EH (cell line): ENCODE results near the gene NXF3.
"Not testable (repeated sequence)": the region's sequence is repeated elsewhere in the genome, so short reads cannot be mapped to it uniquely, and the experiment has no call there.

ENCODE experiments used
- DNase-seq: peaks from one replicate; pipeline ENCODE4 v3.0.0-alpha.2; 2015; ENCODE audit warnings: low read depth

NXF3 gene

DNA sequence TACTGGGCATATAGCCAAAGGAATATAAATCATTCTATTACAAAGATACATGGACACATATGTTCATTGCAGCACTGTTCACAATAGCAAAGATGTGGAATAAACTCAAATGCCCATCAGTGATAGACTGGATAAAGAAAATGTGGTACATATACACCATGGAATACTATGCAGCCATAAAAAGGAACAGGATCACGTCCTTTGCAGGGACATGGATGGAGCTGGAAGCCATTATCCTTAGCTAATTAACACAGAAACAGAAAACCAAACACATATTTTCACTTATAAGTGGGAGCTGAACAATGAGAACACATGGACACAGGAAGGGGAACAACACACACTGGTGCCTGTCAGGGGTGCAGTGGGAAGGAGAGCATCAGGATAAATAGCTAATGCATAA lies 59.6 kb downstream of the NXF3 start:
- DNase-seq: not testable (repeated sequence)
